Tibial artery (tissue), 4 donors: ENCODE data around the gene CPN1.

ENCODE experiments used
- DNase-seq, 2 donors: peaks; one replicate each; pipeline ENCODE4 v3.0.0-alpha.2; 2019
- H3K27ac ChIP-seq, 2 donors: fragments of 200-600 bp; sonication (generic) in 1 of 2; 1 replicate in 1 of 2; 2 replicates in 1 of 2; pipeline ENCODE4 v1.5.1; 2018 to 2019; ENCODE audit warnings: mild to moderate bottlenecking in 1 of 2
- H3K27me3 ChIP-seq, 2 donors: fragments of 200-600 bp; sonication (generic) in 1 of 2; one replicate each; pipeline versions ENCODE4 v1.5.1 to v1.6.0; 2016 to 2019
- H3K36me3 ChIP-seq, 3 donors: fragments of 200-600 bp; sonication (generic) in 2 of 3; one replicate each; pipeline ENCODE4 v1.5.1; 2016 to 2019; ENCODE audit warnings: mild to moderate bottlenecking in 2 of 3
- H3K4me1 ChIP-seq, 4 donors: fragments of 200-600 bp; sonication (generic) in 2 of 4; 1 replicate in 3 of 4; 2 replicates in 1 of 4; pipeline ENCODE4 v1.5.1; 2016 to 2019
- H3K4me3 ChIP-seq, 2 donors: fragments of 200-600 bp; sonication (generic) in 1 of 2; 1 replicate in 1 of 2; 2 replicates in 1 of 2; pipeline ENCODE4 v1.5.1; 2018 to 2019; ENCODE audit warnings: mild to moderate bottlenecking in 2 of 2
- H3K9me3 ChIP-seq, 3 donors: fragments of 200-600 bp; sonication (generic) in 1 of 3; one replicate each; pipeline ENCODE4 v1.5.1; 2016 to 2019
- intact Hi-C: fragments of 100-400 bp; cut with DNase I; formaldehyde crosslinking; loops from one replicate; pipeline ENCODE4 v1.15.0; 2023; ENCODE audit warnings: low total_unique reads
- TF ChIP-seq, protein P1 (sequence below), 2 experiments: fragments of 200-600 bp in 1 of 2; fragments of 450-650 bp in 1 of 2; IDR thresholded peaks; one replicate each; pipeline ENCODE4 v1.5.1; 2017 to 2019; ENCODE audit warnings: antibody characterized with exemption in 2 of 2, mild to moderate bottlenecking in 1 of 2, moderate library complexity in 1 of 2

Gene CPN1

DNA sequence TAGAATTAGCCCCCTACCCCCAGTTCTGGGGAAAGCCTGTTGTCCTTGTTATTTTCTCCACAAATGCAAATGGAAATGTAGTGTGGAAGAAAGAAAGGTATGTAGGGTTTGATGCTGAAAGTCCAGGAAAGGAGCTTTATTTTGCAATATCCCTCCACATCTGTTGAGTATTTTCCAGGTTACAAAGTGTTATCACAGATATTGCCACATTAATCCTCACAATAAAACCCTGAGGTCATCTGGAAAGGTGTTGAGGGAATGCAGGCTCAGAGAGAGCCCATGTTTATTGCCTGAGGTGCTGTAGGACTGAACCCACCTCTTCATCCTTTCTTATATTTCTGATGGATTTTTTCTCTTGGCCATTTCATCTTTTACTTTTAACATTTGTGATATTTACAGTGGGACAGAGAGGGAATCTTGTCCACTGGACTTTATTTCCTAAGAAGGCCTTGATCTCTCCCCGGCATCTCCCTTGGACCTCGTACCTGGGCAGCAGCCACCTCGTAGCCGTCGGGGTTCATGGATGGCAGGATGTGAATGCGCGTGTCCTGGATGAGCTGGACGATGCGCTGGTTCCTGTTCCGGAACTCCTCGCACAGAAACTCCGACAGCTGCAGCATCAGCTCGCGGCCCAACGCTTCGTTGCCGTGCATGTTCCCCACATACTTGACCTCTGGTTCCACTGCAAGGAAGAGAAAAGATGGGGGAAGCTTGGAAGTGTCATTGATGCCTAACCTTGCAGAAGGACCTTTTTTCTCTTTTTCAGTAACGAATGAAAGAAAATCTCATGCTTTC lies 6.0 kb downstream of the CPN1 start:
- no peak for DNase-seq
- Histone ChIP-seq H3K27me3 (peaks cover 0 to 10% of the 10 kb centered on the region in 2 donors), H3K9me3 (no peaks in the 10 kb centered on the region), H3K27ac (no peak overlapping the region), H3K4me3 (no peak overlapping the region), H3K4me1 (no peaks in the 10 kb centered on the region), H3K36me3 (no peaks in the 10 kb centered on the region)
- TF ChIP-seq, protein P1, sequence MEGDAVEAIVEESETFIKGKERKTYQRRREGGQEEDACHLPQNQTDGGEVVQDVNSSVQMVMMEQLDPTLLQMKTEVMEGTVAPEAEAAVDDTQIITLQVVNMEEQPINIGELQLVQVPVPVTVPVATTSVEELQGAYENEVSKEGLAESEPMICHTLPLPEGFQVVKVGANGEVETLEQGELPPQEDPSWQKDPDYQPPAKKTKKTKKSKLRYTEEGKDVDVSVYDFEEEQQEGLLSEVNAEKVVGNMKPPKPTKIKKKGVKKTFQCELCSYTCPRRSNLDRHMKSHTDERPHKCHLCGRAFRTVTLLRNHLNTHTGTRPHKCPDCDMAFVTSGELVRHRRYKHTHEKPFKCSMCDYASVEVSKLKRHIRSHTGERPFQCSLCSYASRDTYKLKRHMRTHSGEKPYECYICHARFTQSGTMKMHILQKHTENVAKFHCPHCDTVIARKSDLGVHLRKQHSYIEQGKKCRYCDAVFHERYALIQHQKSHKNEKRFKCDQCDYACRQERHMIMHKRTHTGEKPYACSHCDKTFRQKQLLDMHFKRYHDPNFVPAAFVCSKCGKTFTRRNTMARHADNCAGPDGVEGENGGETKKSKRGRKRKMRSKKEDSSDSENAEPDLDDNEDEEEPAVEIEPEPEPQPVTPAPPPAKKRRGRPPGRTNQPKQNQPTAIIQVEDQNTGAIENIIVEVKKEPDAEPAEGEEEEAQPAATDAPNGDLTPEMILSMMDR (IDR thresholded peaks at IDR 0.05) = no peak
- intact Hi-C loops = no loop called here

DNA sequence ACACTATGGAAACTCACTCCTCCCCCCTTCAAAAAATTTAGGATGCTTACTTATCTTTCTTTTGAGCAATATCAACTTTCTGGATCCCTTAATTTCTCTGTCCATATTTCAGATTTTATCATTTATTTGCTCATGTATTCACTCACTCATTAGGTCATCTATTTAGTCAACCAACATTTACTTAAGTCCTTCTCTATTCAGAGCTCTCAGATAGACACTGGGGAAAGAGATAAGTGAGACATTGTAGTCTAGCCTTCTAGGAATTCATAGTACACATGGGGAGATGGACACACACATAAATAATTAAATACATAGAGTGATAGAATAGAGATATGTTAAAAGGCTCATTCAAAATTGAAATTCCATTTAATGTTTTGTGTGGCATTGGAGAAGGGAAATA lies 9.2 kb downstream of the CPN1 start:
- no peak overlapping the region for H3K27ac ChIP-seq
- intact Hi-C loops = no loop called here
- no peaks in the 10 kb centered on the region for H3K27me3 ChIP-seq
- H3K36me3 ChIP-seq = no peaks in the 10 kb centered on the region
- no peaks in the 10 kb centered on the region for H3K4me1 ChIP-seq
- no peak overlapping the region for H3K4me3 ChIP-seq
- TF ChIP-seq, protein P1 (IDR thresholded peaks at IDR 0.05) = no peak
- no peak for DNase-seq
- H3K9me3 ChIP-seq = no peaks in the 10 kb centered on the region

DNA sequence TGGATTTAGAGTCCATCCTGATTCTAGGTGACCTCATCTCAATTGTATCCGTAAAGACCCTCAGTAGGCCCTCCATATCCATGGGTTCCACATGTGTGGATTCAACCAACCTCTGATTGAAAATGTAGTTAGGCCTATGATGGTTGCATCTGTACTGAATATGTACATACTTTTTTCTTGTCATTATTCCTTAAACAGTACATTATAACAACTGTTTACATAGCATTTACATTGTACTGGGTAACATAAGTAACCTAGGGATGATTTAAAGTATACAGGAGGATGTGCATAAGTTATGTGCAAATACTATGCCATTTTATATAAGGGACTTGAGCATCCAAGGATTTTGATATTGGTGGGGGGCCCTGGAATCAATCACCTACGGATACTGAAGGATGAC lies 10.1 kb downstream of the CPN1 start:
- peaks cover 0 to under 1% of the 10 kb centered on the region in 2 donors for H3K27me3 ChIP-seq
- no peaks in the 10 kb centered on the region for H3K9me3 ChIP-seq
- H3K27ac ChIP-seq = no peak overlapping the region
- intact Hi-C loops = no loop called here
- TF ChIP-seq, protein P1 (IDR thresholded peaks at IDR 0.05) = no peak
- H3K4me3 ChIP-seq = no peak overlapping the region
- no peaks in the 10 kb centered on the region for H3K36me3 ChIP-seq
- DNase-seq = no peak
- H3K4me1 ChIP-seq = no peaks in the 10 kb centered on the region

DNA sequence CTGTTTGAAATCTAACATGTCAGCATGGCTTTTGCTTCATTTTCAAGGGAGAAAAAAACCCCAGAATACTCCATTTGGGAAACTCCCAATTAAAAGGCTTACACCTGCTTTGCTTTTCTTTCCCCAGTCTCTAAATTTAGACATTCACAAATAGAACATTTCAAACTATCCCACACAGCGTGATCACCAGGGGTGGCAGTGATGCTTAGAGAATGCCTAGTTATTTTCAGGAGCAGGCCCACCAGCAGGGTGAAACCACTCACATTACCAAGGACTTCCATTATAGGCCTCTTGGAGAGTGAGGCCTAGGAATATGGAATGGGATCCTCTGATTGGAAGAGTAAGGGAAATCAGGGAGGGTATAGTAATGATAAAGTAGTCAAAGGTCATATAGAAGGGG lies 14.2 kb downstream of the CPN1 start:
- TF ChIP-seq, protein P1 (IDR thresholded peaks at IDR 0.05) = no peak
- Histone ChIP-seq H3K27ac (no peak overlapping the region), H3K36me3 (no peaks in the 10 kb centered on the region), H3K9me3 (no peaks in the 10 kb centered on the region), H3K4me1 (no peaks in the 10 kb centered on the region), H3K27me3 (peaks cover 0 to 7% of the 10 kb centered on the region in 2 donors), H3K4me3 (no peak overlapping the region)
- intact Hi-C loops = no loop called here
- DNase-seq = no peak

DNA sequence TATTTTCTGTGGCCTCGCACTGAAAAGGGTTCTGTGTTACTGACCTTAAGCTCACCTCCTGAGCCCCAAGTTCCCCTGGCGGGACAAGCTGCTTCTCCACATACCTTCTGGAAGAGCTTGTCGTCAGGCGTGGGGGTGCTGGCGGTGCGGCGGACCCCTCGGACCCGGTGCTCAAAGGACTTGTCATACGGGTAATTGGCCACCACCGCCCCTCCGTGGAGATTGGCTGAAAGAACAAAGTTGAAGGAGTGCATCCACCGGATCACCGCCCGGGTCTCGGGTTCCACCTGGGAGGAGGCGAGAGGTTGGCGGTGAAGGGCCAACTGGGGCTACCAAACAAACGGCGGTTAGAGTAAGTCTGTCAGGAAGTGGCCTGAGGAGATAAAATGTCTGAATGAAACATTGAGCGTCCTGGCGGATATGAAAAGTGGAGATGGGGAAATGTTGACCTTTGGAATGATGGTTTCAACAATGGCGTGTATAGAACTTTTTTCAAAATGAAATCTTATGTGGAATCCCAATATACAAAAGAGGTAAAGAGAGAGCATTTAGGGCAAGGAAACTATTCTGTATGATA lies 16.5 kb downstream of the CPN1 start:
- Histone ChIP-seq H3K27me3 (peaks cover 0 to 7% of the 10 kb centered on the region in 2 donors), H3K4me1 (no peaks in the 10 kb centered on the region), H3K27ac (no peak overlapping the region), H3K4me3 (no peak overlapping the region), H3K9me3 (no peaks in the 10 kb centered on the region), H3K36me3 (no peaks in the 10 kb centered on the region)
- DNase-seq = no peak
- intact Hi-C loops = no loop called here
- TF ChIP-seq, protein P1 (IDR thresholded peaks at IDR 0.05) = no peak
